ENCODE measurements around the gene ETNK1. TPM values are rescaled to one million over a fixed set of nuclear protein-coding genes. Genes with fewer than 3 reads are reported as not detected.
A peak's percentile ranks its signal among the peaks of the same experiment; 100 is the strongest.

The ETNK1 gene
- total RNA-seq (2014; rRNA removed; shearing (Covaris generic)) (22.9 and 34.0 TPM in 2 replicates), polyA plus RNA-seq (2016; fragmentation: Nextera tagmentation; extraction: Ambion mirVana) (12.6 and 20.0 TPM in 2 replicates)

- H3K36me3 ChIP-seq (ENCODE audit: low read depth): no peaks in the 10 kb centered on the region
- H3K4me2 ChIP-seq (ENCODE audit: unreplicated experiment): peak within 1 kb of the TSS; percentile 99
- peak within 1 kb of the TSS; percentile 97 for H2AFZ ChIP-seq
- no peaks in the 10 kb centered on the region; the same call in 1 of the 2 replicates for H3K9me2 ChIP-seq (ENCODE audit: insufficient read depth)
- peaks cover 25% of the 10 kb centered on the region for H3K4me1 ChIP-seq (ENCODE audit: insufficient read depth)
- H4K20me1 ChIP-seq (ENCODE audit: insufficient read depth): no peaks in the 10 kb centered on the region
- WGBS, 2 experiments (ENCODE audit: low coverage in 1 of 2, low lambda C conversion rate in 2 of 2, missing lambda C conversion rate in 2 of 2): 2% methylated on average over 45 to 50 of the region's 71 CpGs
- H3K9me3 ChIP-seq (ENCODE audit: low read depth): no peaks in the 10 kb centered on the region
- DNase-seq: peak; percentile 97
- TF ChIP-seq EZH2phosphoT487 (IDR thresholded peaks at IDR 0.05; ENCODE audit: insufficient read depth, low read depth) (no peak), EZH2 (IDR thresholded peaks at IDR 0.05; ENCODE audit: insufficient read depth, poor library complexity, severe bottlenecking) (no peak)
- H3K27ac ChIP-seq: peak within 1 kb of the TSS; percentile 88
- no peaks in the 10 kb centered on the region for H3K27me3 ChIP-seq (replicated peaks; ENCODE audit: insufficient read depth)
- in situ Hi-C loops (cut with MboI): no loop called here
- H3F3A ChIP-seq (ENCODE audit: insufficient read depth): peaks cover 6% of the 10 kb centered on the region; the same call in 1 of the 2 replicates
- H3K79me2 ChIP-seq (ENCODE audit: insufficient read depth): peaks cover 49% of the 10 kb centered on the region
- H3K4me3 ChIP-seq: peak within 1 kb of the TSS; percentile 96
- H3K9ac ChIP-seq: peak within 1 kb of the TSS; percentile 88
Observed at GRCh38 chr12:22624870-22625761, at the start of gene ETNK1. TSS of gene ETNK1 (plus strand) at chr12:22625171. CDS start at chr12:22625431, 260 bp downstream.

GRCh38 chr12:22576065-22576464 is 48.9 kb upstream of the ETNK1 start:
- no peak overlapping the region for H3K27ac ChIP-seq
- no peaks in the 10 kb centered on the region for H3K4me1 ChIP-seq (ENCODE audit: insufficient read depth)
- H3K36me3 ChIP-seq (ENCODE audit: low read depth): no peaks in the 10 kb centered on the region
- H3K9me2 ChIP-seq (ENCODE audit: insufficient read depth): no peaks in the 10 kb centered on the region
- H3K9me3 ChIP-seq (ENCODE audit: low read depth): no peaks in the 10 kb centered on the region
- no peaks in the 10 kb centered on the region for H4K20me1 ChIP-seq (ENCODE audit: insufficient read depth)
- H3K27me3 ChIP-seq (replicated peaks; ENCODE audit: insufficient read depth): no peaks in the 10 kb centered on the region
- H3K9ac ChIP-seq: no peak overlapping the region
- H3F3A ChIP-seq (ENCODE audit: insufficient read depth): no peaks in the 10 kb centered on the region
- H2AFZ ChIP-seq: no peak overlapping the region
- DNase-seq: no peak
- TF ChIP-seq EZH2 (IDR thresholded peaks at IDR 0.05; ENCODE audit: insufficient read depth, poor library complexity, severe bottlenecking): no peak
- TF ChIP-seq EZH2phosphoT487 (IDR thresholded peaks at IDR 0.05; ENCODE audit: insufficient read depth, low read depth): no peak
- H3K4me3 ChIP-seq: no peak overlapping the region
- H3K4me2 ChIP-seq (ENCODE audit: unreplicated experiment): no peak overlapping the region
- 65 to 66% methylated on average over 1 of the region's 1 CpG for WGBS, 2 experiments (ENCODE audit: low coverage in 1 of 2, low lambda C conversion rate in 2 of 2, missing lambda C conversion rate in 2 of 2)
- no peaks in the 10 kb centered on the region for H3K79me2 ChIP-seq (ENCODE audit: insufficient read depth)
- in situ Hi-C loops (cut with MboI): no loop called here

GRCh38 chr12:22576473-22576872 is 48.5 kb upstream of the ETNK1 start:
- no peaks in the 10 kb centered on the region for H3K9me3 ChIP-seq (ENCODE audit: low read depth)
- H3K4me3 ChIP-seq: no peak overlapping the region
- no peaks in the 10 kb centered on the region for H3F3A ChIP-seq (ENCODE audit: insufficient read depth)
- H4K20me1 ChIP-seq (ENCODE audit: insufficient read depth): no peaks in the 10 kb centered on the region
- H3K27me3 ChIP-seq (replicated peaks; ENCODE audit: insufficient read depth): no peaks in the 10 kb centered on the region
- no peak overlapping the region for H2AFZ ChIP-seq
- no peaks in the 10 kb centered on the region for H3K36me3 ChIP-seq (ENCODE audit: low read depth)
- in situ Hi-C loops (cut with MboI): no loop called here
- H3K4me2 ChIP-seq (ENCODE audit: unreplicated experiment): no peak overlapping the region
- TF ChIP-seq EZH2phosphoT487 (IDR thresholded peaks at IDR 0.05; ENCODE audit: insufficient read depth, low read depth) (no peak), EZH2 (IDR thresholded peaks at IDR 0.05; ENCODE audit: insufficient read depth, poor library complexity, severe bottlenecking) (no peak)
- no peaks in the 10 kb centered on the region for H3K4me1 ChIP-seq (ENCODE audit: insufficient read depth)
- DNase-seq: no peak
- H3K9ac ChIP-seq: no peak overlapping the region
- no peaks in the 10 kb centered on the region for H3K79me2 ChIP-seq (ENCODE audit: insufficient read depth)
- H3K27ac ChIP-seq: no peak overlapping the region
- 82 to 89% methylated on average over 2 of the region's 2 CpGs for WGBS, 2 experiments (ENCODE audit: low coverage in 1 of 2, low lambda C conversion rate in 2 of 2, missing lambda C conversion rate in 2 of 2)
- H3K9me2 ChIP-seq (ENCODE audit: insufficient read depth): no peaks in the 10 kb centered on the region

GRCh38 chr12:22577667-22578066 is 47.3 kb upstream of the ETNK1 start:
- no peak overlapping the region for H2AFZ ChIP-seq
- no peaks in the 10 kb centered on the region for H3F3A ChIP-seq (ENCODE audit: insufficient read depth)
- H3K9me3 ChIP-seq (ENCODE audit: low read depth): no peaks in the 10 kb centered on the region
- in situ Hi-C loops (cut with MboI): no loop called here
- H3K4me1 ChIP-seq (ENCODE audit: insufficient read depth): no peaks in the 10 kb centered on the region
- H4K20me1 ChIP-seq (ENCODE audit: insufficient read depth): no peaks in the 10 kb centered on the region
- no peaks in the 10 kb centered on the region for H3K79me2 ChIP-seq (ENCODE audit: insufficient read depth)
- H3K27me3 ChIP-seq (replicated peaks; ENCODE audit: insufficient read depth): no peaks in the 10 kb centered on the region
- H3K4me2 ChIP-seq (ENCODE audit: unreplicated experiment): no peak overlapping the region
- no peaks in the 10 kb centered on the region for H3K36me3 ChIP-seq (ENCODE audit: low read depth)
- H3K9ac ChIP-seq: no peak overlapping the region
- no peaks in the 10 kb centered on the region for H3K9me2 ChIP-seq (ENCODE audit: insufficient read depth)
- DNase-seq: no peak
- 61 to 71% methylated on average over 1 of the region's 1 CpG for WGBS, 2 experiments (ENCODE audit: low coverage in 1 of 2, low lambda C conversion rate in 2 of 2, missing lambda C conversion rate in 2 of 2)
- TF ChIP-seq EZH2phosphoT487 (IDR thresholded peaks at IDR 0.05; ENCODE audit: insufficient read depth, low read depth) (no peak), EZH2 (IDR thresholded peaks at IDR 0.05; ENCODE audit: insufficient read depth, poor library complexity, severe bottlenecking) (no peak)
- no peak overlapping the region for H3K4me3 ChIP-seq
- H3K27ac ChIP-seq: no peak overlapping the region

Measured in GM23248 (cell line).